ENCODE results near the gene DPP10. TPM values are rescaled to one million over a fixed set of nuclear protein-coding genes. Genes with fewer than 3 reads are reported as not detected.

Gene DPP10
- total RNA-seq, 2 donors from 2014 or later = 3.1 to 11.2 TPM

- DNase-seq (peak; percentile 42 to 77 (median 50)), ATAC-seq (peak; percentile 50)
- Histone ChIP-seq H3K4me3 (no peak overlapping the region), H3K4me1 (no peaks in the 10 kb centered on the region), H3K9me3 (no peaks in the 10 kb centered on the region), H3K27ac (no peak overlapping the region), H3K27me3 (no peaks in the 10 kb centered on the region), H3K36me3 (replicated peaks in 1 of 2; ENCODE audit: insufficient read depth in 1 of 2, low read depth in 2 of 2) (no peaks in the 10 kb centered on the region)
- intact Hi-C loops (cut with DNase I) = no loop called here
- WGBS, 2 donors = 58 to 63% methylated on average over 2 of the region's 2 CpGs
- TF ChIP-seq CTCF (IDR thresholded peaks at IDR 0.05) = no peak
These were observed 1167.5 kb downstream of the DPP10 start for GRCh38 chr2:115609978-115610377.

DNA sequence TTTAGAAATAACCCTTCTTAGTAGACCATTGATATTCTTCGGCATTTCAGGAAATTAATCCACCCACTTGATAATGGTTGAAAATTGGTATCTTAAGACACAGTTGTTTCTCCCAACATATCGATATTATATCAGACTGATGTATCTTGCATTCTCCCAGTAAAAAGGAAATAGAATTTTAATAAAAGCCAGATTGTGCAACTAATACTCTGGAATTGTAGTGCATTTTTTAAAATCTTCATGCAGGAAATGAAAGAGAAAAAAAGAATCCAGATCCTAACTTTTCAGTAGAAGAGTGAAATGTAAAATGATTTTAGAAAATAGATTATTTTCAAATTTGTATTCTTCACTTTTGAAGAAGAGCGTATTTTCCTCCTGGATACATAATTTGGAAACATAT is 1168.4 kb downstream of the DPP10 start:
- H3K27ac ChIP-seq = no peak overlapping the region
- no peaks in the 10 kb centered on the region for H3K4me1 ChIP-seq
- DNase-seq (no peak), ATAC-seq (no peak)
- no peaks in the 10 kb centered on the region for H3K27me3 ChIP-seq
- 91 to 92% methylated on average over 3 of the region's 3 CpGs for WGBS, 2 donors
- H3K36me3 ChIP-seq (replicated peaks in 1 of 2; ENCODE audit: insufficient read depth in 1 of 2, low read depth in 2 of 2) = no peaks in the 10 kb centered on the region
- no peak for TF ChIP-seq CTCF (IDR thresholded peaks at IDR 0.05)
- no peak for TF ChIP-seq POLR2A (IDR thresholded peaks at IDR 0.05)
- no peak overlapping the region for H3K4me3 ChIP-seq
- intact Hi-C loops (cut with DNase I) = no loop called here
- no peaks in the 10 kb centered on the region for H3K9me3 ChIP-seq

DNA sequence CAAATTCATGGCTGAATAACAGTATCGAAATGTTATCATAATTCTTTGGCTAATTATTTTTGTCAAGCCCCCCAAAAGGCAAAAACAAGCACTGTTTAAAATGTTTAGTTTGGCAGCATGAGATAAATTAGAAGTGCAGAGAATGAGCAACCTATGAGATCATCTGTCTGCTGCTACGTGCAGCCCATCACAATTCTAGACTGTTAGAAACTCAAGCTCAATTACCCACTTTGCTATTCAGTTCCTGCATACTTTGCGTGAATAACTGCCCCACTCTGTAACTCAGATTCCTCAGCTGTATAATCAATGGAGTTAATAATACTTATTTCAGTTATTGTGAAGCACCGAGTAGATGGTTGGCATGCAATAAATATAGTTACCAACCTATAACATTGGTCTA is 1181.9 kb downstream of the DPP10 start:
- TF ChIP-seq POLR2A (IDR thresholded peaks at IDR 0.05) = no peak
- TF ChIP-seq CTCF (IDR thresholded peaks at IDR 0.05) = no peak
- Histone ChIP-seq H3K27me3 (no peaks in the 10 kb centered on the region), H3K27ac (no peak overlapping the region), H3K4me1 (no peaks in the 10 kb centered on the region), H3K36me3 (replicated peaks in 1 of 2; ENCODE audit: insufficient read depth in 1 of 2, low read depth in 2 of 2) (no peaks in the 10 kb centered on the region), H3K4me3 (no peak overlapping the region), H3K9me3 (no peaks in the 10 kb centered on the region)
- intact Hi-C loops (cut with DNase I) = no loop called here
- ATAC-seq (no peak), DNase-seq (no peak)
- WGBS, 2 donors = 71 to 74% methylated on average over 4 of the region's 4 CpGs

- TF ChIP-seq CTCF (IDR thresholded peaks at IDR 0.05) = no peak
- no peak for TF ChIP-seq POLR2A (IDR thresholded peaks at IDR 0.05)
- ATAC-seq = no peak
- H3K4me3 ChIP-seq = no peak overlapping the region
- peaks cover 24% of the 10 kb centered on the region for H3K4me1 ChIP-seq
- intact Hi-C loops (cut with DNase I) = no loop called here
- no peaks in the 10 kb centered on the region for H3K27me3 ChIP-seq
- 86 to 100% methylated on average over 3 of the region's 3 CpGs for WGBS, 2 donors
- no peak overlapping the region for H3K27ac ChIP-seq
- no peak for DNase-seq
- H3K9me3 ChIP-seq = no peaks in the 10 kb centered on the region
- H3K36me3 ChIP-seq (replicated peaks in 1 of 2; ENCODE audit: insufficient read depth in 1 of 2, low read depth in 2 of 2) = no peaks in the 10 kb centered on the region
These were observed 1192.1 kb downstream of the DPP10 start for GRCh38 chr2:115634578-115634977.

DNA sequence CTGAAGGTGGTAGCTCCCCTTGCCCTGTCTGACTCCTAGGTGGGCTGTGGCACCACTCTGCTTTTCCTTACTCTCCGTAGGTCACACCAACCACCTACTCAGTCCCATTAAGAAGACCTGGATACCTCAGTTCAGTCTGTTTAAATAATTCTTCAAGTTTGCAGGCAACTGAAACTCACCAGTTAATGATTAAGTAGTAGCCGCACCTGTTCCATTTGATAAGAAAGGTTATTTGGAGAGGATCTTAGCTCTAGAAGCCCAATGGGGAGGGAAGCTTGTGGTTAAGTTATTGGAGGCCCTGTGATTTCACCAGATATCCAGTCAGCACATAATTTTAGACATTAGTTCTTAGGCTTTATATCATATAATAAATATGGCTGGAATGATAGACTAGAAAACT is 1193.0 kb downstream of the DPP10 start:
- ATAC-seq (no peak), DNase-seq (peak in 1 of 4 donors; percentile 4)
- no peak for TF ChIP-seq CTCF (IDR thresholded peaks at IDR 0.05)
- TF ChIP-seq POLR2A (IDR thresholded peaks at IDR 0.05) = no peak
- H3K9me3 ChIP-seq = no peaks in the 10 kb centered on the region
- intact Hi-C loops (cut with DNase I) = no loop called here
- WGBS, 2 donors = 25 to 38% methylated on average over 2 of the region's 2 CpGs
- peaks cover 24% of the 10 kb centered on the region for H3K4me1 ChIP-seq
- H3K27me3 ChIP-seq = no peaks in the 10 kb centered on the region
- H3K36me3 ChIP-seq (replicated peaks in 1 of 2; ENCODE audit: insufficient read depth in 1 of 2, low read depth in 2 of 2) = no peaks in the 10 kb centered on the region
- no peak overlapping the region for H3K27ac ChIP-seq
- no peak overlapping the region for H3K4me3 ChIP-seq

Measured in body of pancreas (tissue), 4 donors.